GM13977 (cell line): ENCODE measurements around the gene PRKCE.

Experiments used
- DNase-seq: peaks from one replicate; pipeline ENCODE4 v3.0.0; 2012; ENCODE audit warnings: low spot score
- CTCF ChIP-seq: IDR thresholded peaks from 2 replicates; pipeline ENCODE4 v1.5.1; 2012; ENCODE audit warnings: mild to moderate bottlenecking, control low read depth; ENCODE audit not compliant: insufficient read depth; ENCODE audit errors: extremely low read depth, missing control alignments
- in situ Hi-C: fragments of 300-500 bp; cut with MboI; formaldehyde crosslinking; loops from one replicate; pipeline ENCODE4 v1.12.0; 2022; ENCODE audit warnings: low sequenced_read_pairs, low pct_unique_long_range_greater_than_20kb, mixed read lengths, inconsistent platforms; ENCODE audit not compliant: unreplicated experiment

PRKCE gene

GRCh38 chr2:46097714-46098480 is 446.4 kb downstream of the PRKCE start:
- TF ChIP-seq CTCF: no peak
- in situ Hi-C loops: no loop called here
- DNase-seq: no peak

DNA sequence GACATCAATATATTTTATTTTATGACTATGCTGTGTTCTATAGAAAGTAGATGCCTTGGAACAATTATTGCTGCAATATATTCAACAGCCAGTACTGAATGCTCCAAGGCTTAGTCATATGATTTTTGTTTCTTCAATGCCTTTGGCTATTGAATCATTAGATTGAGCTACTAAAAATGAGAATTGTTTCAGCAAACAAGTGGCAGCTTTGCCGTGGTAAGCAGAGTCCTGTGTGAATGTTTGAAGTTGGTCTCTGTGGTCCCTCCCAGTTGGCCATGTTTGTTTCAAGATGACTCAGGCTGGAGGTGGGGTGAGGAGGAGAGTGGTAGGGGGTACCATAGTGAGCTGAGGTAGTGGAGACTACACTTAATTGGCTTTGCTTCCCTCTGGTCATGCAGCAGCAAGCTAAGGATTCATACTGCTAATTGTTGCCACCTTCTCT is 447.2 kb downstream of the PRKCE start:
- TF ChIP-seq CTCF: no peak
- in situ Hi-C loops: no loop called here
- no peak for DNase-seq

DNA sequence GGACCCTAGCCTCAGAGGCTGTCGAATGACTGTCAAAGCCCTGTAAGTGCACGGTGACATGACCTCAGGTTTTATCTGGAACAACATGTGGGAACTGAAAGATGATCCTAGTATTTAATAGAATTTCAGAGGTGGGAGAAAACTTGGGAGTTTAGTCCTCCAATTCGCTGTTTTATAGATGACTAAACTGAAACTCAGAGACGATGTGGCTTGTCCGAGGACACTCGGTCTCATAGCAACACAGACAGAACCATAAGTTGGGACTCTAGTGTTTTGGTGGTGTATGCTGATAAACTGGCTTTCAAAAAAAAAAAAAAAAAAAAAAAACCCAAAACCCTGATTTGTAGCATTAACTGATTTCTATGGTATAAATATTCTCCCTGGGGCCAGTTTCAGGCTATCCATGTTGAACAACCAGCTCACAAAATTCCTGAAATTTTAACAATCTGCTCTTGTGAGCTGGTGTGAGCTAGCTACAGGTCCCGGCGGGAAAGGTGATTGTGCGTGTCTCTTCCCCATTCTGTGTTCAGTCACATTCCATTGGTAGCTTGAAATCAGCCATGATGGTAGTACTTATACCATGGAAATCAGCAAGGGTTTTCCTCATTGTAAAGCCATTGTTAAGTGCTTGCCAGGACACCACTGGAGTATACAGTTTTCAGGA is 450.2 kb downstream of the PRKCE start:
- in situ Hi-C loops: no loop called here
- no peak for DNase-seq
- no peak for TF ChIP-seq CTCF

- no peak for TF ChIP-seq CTCF
- in situ Hi-C loops: no loop called here
- no peak for DNase-seq
Observed at GRCh38 chr2:46106690-46107089, 455.2 kb downstream of the PRKCE start.

DNA sequence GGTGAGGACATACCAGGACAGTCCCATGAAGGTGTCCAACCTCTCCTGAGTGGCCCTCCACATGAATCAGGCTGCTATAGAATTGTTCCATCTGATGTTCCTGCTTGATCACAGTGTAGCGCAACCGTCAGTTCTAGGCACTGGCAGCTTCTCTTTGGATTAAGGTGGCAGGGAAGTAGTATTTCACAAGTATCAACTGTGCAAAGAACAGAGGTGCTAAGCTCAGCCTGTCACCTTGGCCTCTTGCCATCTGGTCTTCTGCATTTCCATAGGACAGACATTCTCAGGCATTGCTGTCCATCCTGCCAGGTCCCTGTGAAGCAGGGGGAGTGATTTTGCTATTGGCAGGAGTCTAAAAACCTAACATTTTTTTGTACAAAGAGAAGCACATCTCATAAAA is 463.5 kb downstream of the PRKCE start:
- in situ Hi-C loops: no loop called here
- no peak for DNase-seq
- TF ChIP-seq CTCF: no peak

GRCh38 chr2:46116150-46116549 is 464.7 kb downstream of the PRKCE start:
- no peak for DNase-seq
- no peak for TF ChIP-seq CTCF
- in situ Hi-C loops: no loop called here
